H9 (cell line): ENCODE results near the gene ITPR3. TPM values are rescaled to one million over a fixed set of nuclear protein-coding genes. Genes with fewer than 3 reads are reported as not detected.

Experiments
- DNase-seq: peaks from one replicate; pipeline ENCODE4 v3.0.0-alpha.2; 2017
- H2AFZ ChIP-seq: one replicate; pipeline ENCODE4 v1.6.1; 2013; ENCODE audit warnings: mild to moderate bottlenecking, low read length, control low read depth, moderate library complexity
- H2AK5ac ChIP-seq: 2 replicates; pipeline ENCODE4 v1.6.1; 2013; ENCODE audit warnings: low read length, control low read depth, mixed read lengths; ENCODE audit not compliant: insufficient read length
- H2BK120ac ChIP-seq: one replicate; pipeline ENCODE4 v1.6.1; 2013; ENCODE audit warnings: low read depth, mild to moderate bottlenecking, low read length, control low read depth, inconsistent platforms; ENCODE audit not compliant: poor library complexity, severe bottlenecking
- H2BK12ac ChIP-seq: 2 replicates; pipeline ENCODE4 v1.6.1; 2013; ENCODE audit warnings: low read length, control low read depth, mixed read lengths, low read depth; ENCODE audit not compliant: insufficient read length
- H2BK15ac ChIP-seq: 2 replicates; pipeline ENCODE4 v1.6.1; 2013; ENCODE audit warnings: low read depth, low read length, control low read depth
- H2BK20ac ChIP-seq: one replicate; pipeline ENCODE4 v1.6.1; 2013; ENCODE audit warnings: low read depth, mild to moderate bottlenecking, low read length, control low read depth, inconsistent platforms; ENCODE audit not compliant: poor library complexity, severe bottlenecking
- H2BK5ac ChIP-seq: 2 replicates; pipeline ENCODE4 v1.6.1; 2013; ENCODE audit warnings: low read length, control low read depth, mixed read lengths; ENCODE audit not compliant: insufficient read length
- H3K14ac ChIP-seq: 2 replicates; pipeline ENCODE4 v1.6.1; 2013; ENCODE audit warnings: low read length, control low read depth; ENCODE audit not compliant: insufficient read depth
- H3K18ac ChIP-seq: 2 replicates; pipeline ENCODE4 v1.6.1; 2013; ENCODE audit warnings: low read depth, mild to moderate bottlenecking, mixed read lengths, low read length, control low read depth; ENCODE audit not compliant: insufficient read length
- H3K23ac ChIP-seq: 2 replicates; pipeline ENCODE4 v1.6.1; 2013; ENCODE audit warnings: low read length, control low read depth, mixed read lengths, low read depth; ENCODE audit not compliant: insufficient read length
- H3K23me2 ChIP-seq: 2 replicates; pipeline ENCODE4 v1.6.1; 2013; ENCODE audit warnings: low read depth, mild to moderate bottlenecking, mixed read lengths, low read length, control low read depth; ENCODE audit not compliant: insufficient read length, poor library complexity, severe bottlenecking
- H3K27ac ChIP-seq: 2 replicates; pipeline ENCODE4 v1.5.1; 2013; ENCODE audit warnings: low read length, control low read depth, mixed read lengths, low read depth; ENCODE audit not compliant: insufficient read length
- H3K27me3 ChIP-seq: 2 replicates; pipeline ENCODE4 v1.6.1; 2013; ENCODE audit warnings: low read length, control low read depth, inconsistent platforms; ENCODE audit not compliant: insufficient read depth
- H3K4ac ChIP-seq: 2 replicates; pipeline ENCODE4 v1.6.1; 2013; ENCODE audit warnings: low read depth, mild to moderate bottlenecking, control low read depth, inconsistent platforms, low read length, moderate library complexity
- H3K4me1 ChIP-seq: 2 replicates; pipeline ENCODE4 v1.6.1; 2013; ENCODE audit warnings: low read length, control low read depth, inconsistent platforms; ENCODE audit not compliant: insufficient read depth
- H3K4me2 ChIP-seq: 2 replicates; pipeline ENCODE4 v1.6.1; 2013; ENCODE audit warnings: low read length, control low read depth, mixed read lengths; ENCODE audit not compliant: insufficient read length, insufficient read depth
- H3K56ac ChIP-seq: 2 replicates; pipeline ENCODE4 v1.6.1; 2013; ENCODE audit warnings: low read depth, mild to moderate bottlenecking, mixed read lengths, low read length, control low read depth; ENCODE audit not compliant: insufficient read length
- H3K79me1 ChIP-seq: 2 replicates; pipeline ENCODE4 v1.6.1; 2013; ENCODE audit warnings: low read depth, mild to moderate bottlenecking, moderate library complexity, low read length, control low read depth, inconsistent platforms; ENCODE audit not compliant: insufficient read depth, poor library complexity, severe bottlenecking
- H3K79me2 ChIP-seq: 2 replicates; pipeline ENCODE4 v1.6.1; 2013; ENCODE audit warnings: low read length, control low read depth, inconsistent platforms; ENCODE audit not compliant: insufficient read depth
- H3K9ac ChIP-seq: 2 replicates; pipeline ENCODE4 v1.6.1; 2013; ENCODE audit warnings: low read length, control low read depth, mixed read lengths; ENCODE audit not compliant: insufficient read length; ENCODE audit errors: extremely low read depth
- H3K9me3 ChIP-seq: one replicate; pipeline ENCODE4 v1.6.1; 2013; ENCODE audit warnings: low read depth, low read length, inconsistent platforms; ENCODE audit not compliant: control insufficient read depth
- H3T11ph ChIP-seq: one replicate; pipeline ENCODE4 v1.6.1; 2013; ENCODE audit warnings: mild to moderate bottlenecking, low read length, control low read depth, inconsistent platforms
- H4K20me1 ChIP-seq: one replicate; pipeline ENCODE4 v1.6.1; 2013; ENCODE audit not compliant: control insufficient read depth, insufficient read length, insufficient read depth
- H4K5ac ChIP-seq: 2 replicates; pipeline ENCODE4 v1.6.1; 2013; ENCODE audit warnings: low read depth, mild to moderate bottlenecking, mixed read lengths, low read length, control low read depth; ENCODE audit not compliant: insufficient read length
- H4K8ac ChIP-seq: replicated peaks from 2 replicates; pipeline ENCODE4 v1.6.1; 2013; ENCODE audit warnings: low read length, control low read depth, mixed read lengths, low read depth; ENCODE audit not compliant: insufficient read length
- H4K91ac ChIP-seq: 2 replicates; pipeline ENCODE4 v1.6.1; 2013; ENCODE audit warnings: low read depth, mild to moderate bottlenecking, moderate library complexity, mixed read lengths, low read length, control low read depth; ENCODE audit not compliant: insufficient read length
- H3K27ac Mint-ChIP-seq, 3 experiments: 2 replicates in 2 of 3; 3 replicates in 1 of 3; pipeline ENCODE4 v1.8.0; 2020 to 2021; ENCODE audit warnings: mixed read lengths in 3 of 3, mild to moderate bottlenecking in 1 of 3, moderate library complexity in 1 of 3
- H3K27me3 Mint-ChIP-seq: 2 replicates; pipeline ENCODE4 v1.8.0; 2021; ENCODE audit warnings: low read depth, mild to moderate bottlenecking, moderate library complexity, mixed read lengths
- H3K36me3 Mint-ChIP-seq, 3 experiments: 2 replicates in 2 of 3; 3 replicates in 1 of 3; pipeline ENCODE4 v1.8.0; 2020 to 2021; ENCODE audit warnings: low read depth in 3 of 3, mixed read lengths in 3 of 3; ENCODE audit not compliant: insufficient read depth in 1 of 3
- H3K4me1 Mint-ChIP-seq, 2 experiments: 2 replicates each; pipeline ENCODE4 v1.8.0; 2020; ENCODE audit warnings: mixed read lengths in 2 of 2
- H3K4me3 Mint-ChIP-seq, 2 experiments: 2 replicates in 1 of 2; 3 replicates in 1 of 2; pipeline ENCODE4 v1.8.0; 2020 to 2021; ENCODE audit warnings: mild to moderate bottlenecking in 2 of 2, mixed read lengths in 2 of 2, moderate library complexity in 1 of 2
- H3K9me3 Mint-ChIP-seq, 2 experiments: 2 replicates in 1 of 2; 3 replicates in 1 of 2; pipeline ENCODE4 v1.8.0; 2020; ENCODE audit warnings: mild to moderate bottlenecking in 2 of 2, mixed read lengths in 2 of 2, moderate library complexity in 1 of 2
- CTCF ChIP-seq: fragments of 200-600 bp; sonication (generic); conservative IDR thresholded peaks from 3 replicates; pipeline ENCODE4 v1.8.0; 2021; ENCODE audit warnings: antibody characterized with exemption, mild to moderate bottlenecking
- WGBS: extraction: QIAGEN DNeasy Blood & Tissue Kit; methylation state at CpG from one replicate; pipeline ENCODE4 v1.1.7; 2013; ENCODE audit warnings: missing lambda C conversion rate, low lambda C conversion rate, mixed read lengths; ENCODE audit not compliant: insufficient read length; ENCODE audit errors: extremely low coverage; 5-methylcytosine and 5-hydroxymethylcytosine counted together
- total RNA-seq: library from RNA; stranded (reverse); gene quantifications from 2 replicates; pipeline ENCODE4 v1.2.1, GENCODE V29; 2021

The ITPR3 gene
- total RNA-seq, 1 experiment from 2014 or later: 40.3 TPM

- H3T11ph ChIP-seq: no peak overlapping the region
- no peak overlapping the region for H2BK20ac ChIP-seq
- no peak overlapping the region for H2BK15ac ChIP-seq
- H4K8ac ChIP-seq: no peak overlapping the region
- no peak overlapping the region for H3K4ac ChIP-seq
- no peak overlapping the region for H4K5ac ChIP-seq
- H2BK12ac ChIP-seq: no peak overlapping the region
- no peak overlapping the region for H3K56ac ChIP-seq
- H2AFZ ChIP-seq: no peak overlapping the region
- no peak overlapping the region for H2BK120ac ChIP-seq
- no CpG with 5 or more reads among the region's 15 CpGs for WGBS
- no peaks in the 10 kb centered on the region for H3K9me3 ChIP-seq
- Mint-ChIP-seq H3K27me3 (no peaks in the 10 kb centered on the region), H3K9me3 (no peaks in the 10 kb centered on the region), H3K4me3 (peak overlapping the region in 1 of 2 experiments; percentile 23; a peak in 1 of 5 replicates), H3K36me3 (peaks cover 16 to 84% (median 75%) of the 10 kb centered on the region in 3 experiments; a peak in 6 of 7 replicates), H3K4me1 (peaks cover 15 to 17% of the 10 kb centered on the region in 2 experiments), H3K27ac (peak overlapping the region in 2 of 3 experiments; percentile 50 to 70; a peak in 3 of 7 replicates)
- H3K23me2 ChIP-seq: no peaks in the 10 kb centered on the region
- no peak overlapping the region for H2BK5ac ChIP-seq
- H3K18ac ChIP-seq: no peak overlapping the region
- no peak overlapping the region for H4K91ac ChIP-seq
- no peaks in the 10 kb centered on the region for H3K79me1 ChIP-seq
- TF ChIP-seq CTCF: no peak
- peak; percentile 62 for DNase-seq
- H2AK5ac ChIP-seq: no peak overlapping the region
- H3K4me2 ChIP-seq: no peak overlapping the region
- H3K79me2 ChIP-seq: no peaks in the 10 kb centered on the region
- no peaks in the 10 kb centered on the region for H4K20me1 ChIP-seq
- peak overlapping the region; percentile 18 for H3K27ac ChIP-seq
- no peaks in the 10 kb centered on the region for H3K27me3 ChIP-seq
- no peak overlapping the region for H3K9ac ChIP-seq
- no peak overlapping the region for H3K14ac ChIP-seq
- no peak overlapping the region for H3K23ac ChIP-seq
- 0 out of 2 replicates have a peak, but pooled peaks cover 3% of the 10 kb centered on the region for H3K4me1 ChIP-seq
Measured at GRCh38 chr6:33696548-33697518, 75.7 kb downstream of the ITPR3 start.
